Right cardiac atrium (tissue), 5 donors: ENCODE results near the gene TRDMT1. TPM values are rescaled to one million over a fixed set of nuclear protein-coding genes. Genes with fewer than 3 reads are reported as not detected.

Experiments used
- polyA plus RNA-seq: library from polyadenylated mRNA; stranded (reverse); fragments of 200-250 nt; gene quantifications from one replicate; pipeline ENCODE4 v1.2.3, GENCODE V29; 2013
- total RNA-seq, 4 donors: library from RNA; stranded (reverse); fragmentation: NEBNext Ultra II Directional; extraction: Animal tissue kit (Norgen Biotek cat#: 25700); gene quantifications; one replicate each; pipeline ENCODE4 v1.2.1, GENCODE V29; 2021
- donor health status: healthy with polysubstance abuse.
- donor health status: DM: no; HTN: yes; CAD: no.
- donor health status: DM: no; HTN: no; CAD: no.
- donor health status: DM: no; HTN: yes; CAD: no; lungs with severe emphysema.
- donor health status: DM: yes; HTN: yes; CAD: no.

The TRDMT1 gene
- total and polyA plus RNA-seq, 5 donors, result 2.1 to 6.9 (median 4.9) TPM

Other genes starting within 250 kb of the TRDMT1 start
- gene CUBN, start 71.9 kb downstream of the TRDMT1 start, total RNA-seq, result 1 to 10 TPM in 1 of 4 donors, under 1 TPM in 3; 0.78 to 1.3 (median 0.91) TPM
- 0.41 TPM for gene CUBN, start 71.9 kb downstream of the TRDMT1 start, polyA plus RNA-seq
- gene VIM, start 26.6 kb upstream of the TRDMT1 start, total RNA-seq, result 100 to 1,000 TPM; 772 to 952 (median 847) TPM
- gene VIM, start 26.6 kb upstream of the TRDMT1 start, polyA plus RNA-seq, result 724 TPM